ENCODE measurements around the gene NME3.

Gene NME3

GRCh38 chr16:1721372-1721771 is 50.0 kb downstream of the NME3 start:
- no peak for DNase-seq
